Stimulated activated CD4-positive, alpha-beta T cell treated with anti-CD3 and anti-CD28 coated beads, Interleukin-2, amount 100 ng/mL, for 24 hours (primary cell): Measurements from ENCODE around the gene PSMC6.

Source experiments
- DNase-seq, 2 donors: peaks; one replicate each; pipeline ENCODE4 v3.0.0-alpha.2; 2020

The PSMC6 gene

DNA sequence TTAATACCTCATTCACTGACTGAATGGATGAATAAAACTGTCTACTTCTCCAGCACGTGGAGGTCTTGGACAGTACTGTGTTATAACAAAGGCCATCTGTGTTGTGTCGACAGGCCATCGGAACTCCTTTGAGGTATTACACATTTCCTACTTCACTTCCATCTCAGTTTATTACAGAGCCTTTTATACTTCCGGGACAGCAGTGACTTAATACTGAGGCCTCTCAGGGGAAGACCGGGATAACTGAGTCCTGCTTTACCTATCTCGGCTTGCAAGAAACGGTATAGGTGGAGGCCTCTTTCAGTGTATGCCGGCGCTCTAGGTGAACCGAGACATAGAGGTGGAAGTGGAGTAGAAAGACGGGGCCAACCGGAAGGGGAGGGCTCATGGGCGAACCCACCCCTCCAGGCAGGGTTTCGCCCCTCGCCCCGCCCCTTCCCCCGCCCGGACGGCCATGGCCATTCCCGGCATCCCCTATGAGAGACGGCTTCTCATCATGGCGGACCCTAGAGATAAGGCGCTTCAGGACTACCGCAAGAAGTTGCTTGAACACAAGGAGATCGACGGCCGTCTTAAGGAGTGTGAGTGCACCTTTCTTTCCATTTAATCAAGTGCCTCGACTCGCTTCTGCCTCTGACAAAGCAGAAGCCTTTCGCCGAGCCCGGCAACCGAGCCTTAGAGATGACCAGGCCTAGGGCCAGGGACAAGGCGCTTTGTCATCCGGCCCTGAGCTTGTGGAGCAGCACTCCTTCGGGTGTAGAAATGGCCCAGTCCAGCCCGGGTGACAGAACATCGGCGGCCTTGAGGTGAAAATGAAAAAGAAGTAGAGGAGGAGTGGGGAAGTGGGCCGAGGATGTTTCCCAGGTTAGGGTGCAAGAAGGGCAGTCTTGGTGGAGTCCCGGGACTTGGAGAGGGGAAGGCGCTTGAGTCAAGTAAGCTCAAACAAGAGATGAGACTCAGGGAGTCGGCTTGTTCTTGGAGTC is at the start of gene PSMC6:
TSS of gene PSMC6 (plus strand) at position 477 of the 983 bp plus-strand sequence. CDS start at position 497, 20 bp downstream.
- peak; percentile 97 for DNase-seq

DNA sequence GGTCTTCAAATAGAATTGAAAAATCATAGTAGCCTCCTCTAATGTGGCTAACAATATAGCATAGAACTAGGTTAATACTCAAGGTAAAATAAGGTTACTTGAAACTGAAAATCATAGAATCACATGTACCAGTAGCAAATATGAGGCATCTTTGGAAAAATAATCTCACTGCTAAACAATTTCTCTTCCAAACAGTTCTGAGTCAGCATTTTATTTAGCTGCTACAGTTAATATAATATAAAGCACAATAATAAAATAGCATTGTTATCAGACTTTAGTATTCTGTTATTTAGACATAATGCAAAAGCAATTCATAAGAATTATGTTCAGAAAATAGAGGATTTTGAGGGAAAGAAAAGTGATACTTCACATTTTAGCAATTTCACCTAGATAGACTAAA is 46.7 kb upstream of the PSMC6 start:
- no peak for DNase-seq

GRCh38 chr14:52660832-52661231 is 46.2 kb upstream of the PSMC6 start:
- DNase-seq = no peak

GRCh38 chr14:52661314-52661713 is 45.7 kb upstream of the PSMC6 start:
- no peak for DNase-seq

DNA sequence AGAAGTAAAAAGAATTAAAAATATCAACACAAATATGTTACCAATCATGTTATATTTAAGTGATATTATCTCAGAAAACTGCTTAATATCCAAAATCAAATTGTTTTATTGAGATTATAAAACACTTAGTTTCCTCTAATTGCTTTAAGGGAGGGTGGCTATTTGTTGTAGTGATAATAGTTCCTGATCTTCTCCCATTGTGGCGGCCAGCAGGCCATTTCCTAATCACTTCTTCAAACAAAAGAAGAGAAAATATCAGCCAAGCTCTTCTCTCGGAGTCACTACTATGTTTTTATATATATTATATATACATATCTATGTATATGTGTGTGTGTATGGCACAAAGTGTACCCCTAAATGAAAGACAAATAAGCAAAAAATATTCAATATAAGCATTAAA is 43.1 kb upstream of the PSMC6 start:
- no peak for DNase-seq

DNA sequence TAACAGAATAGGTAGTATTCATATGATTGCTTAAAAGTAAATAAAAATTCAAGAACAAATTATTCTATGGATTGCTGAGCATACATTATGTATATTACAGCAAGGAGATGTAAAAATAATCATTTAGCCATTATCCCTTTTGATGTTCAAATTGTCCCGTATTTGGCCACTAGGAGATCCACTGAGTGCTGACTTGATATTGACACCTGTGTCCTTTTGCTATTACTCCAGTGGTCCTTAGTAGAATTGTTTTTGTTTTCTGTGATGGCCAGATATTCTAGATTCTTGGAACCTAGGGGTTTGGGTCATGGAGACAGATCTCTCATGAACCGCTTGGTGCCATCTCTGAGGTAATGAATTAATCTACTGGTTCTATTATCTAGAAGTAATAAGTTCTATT is 28.4 kb upstream of the PSMC6 start:
- DNase-seq = no peak

DNA sequence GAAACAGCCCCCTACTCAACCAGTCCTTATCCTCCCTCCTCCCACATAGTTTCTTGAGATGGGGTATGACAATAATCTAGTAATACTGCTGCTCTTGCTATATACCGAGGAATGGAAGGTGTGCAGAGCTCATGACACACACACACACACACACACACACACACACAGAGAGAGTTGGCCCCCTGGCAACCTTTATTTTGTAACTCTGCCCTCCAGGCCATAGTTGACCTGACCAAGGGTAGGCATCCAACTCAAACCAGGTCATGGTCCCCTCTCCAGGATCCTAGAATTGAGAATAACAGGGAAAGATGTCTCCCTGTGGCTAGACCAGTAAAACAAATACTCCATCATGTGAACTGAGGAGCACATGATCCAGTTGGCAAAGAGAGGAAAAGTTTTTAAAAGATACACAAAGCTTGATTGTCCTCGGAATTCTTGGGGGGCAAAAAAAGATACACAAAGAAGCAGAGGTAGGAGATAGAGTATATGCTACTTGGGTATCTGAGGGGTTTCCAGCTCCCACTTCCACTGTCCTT is 22.9 kb upstream of the PSMC6 start:
- DNase-seq = no peak

DNA sequence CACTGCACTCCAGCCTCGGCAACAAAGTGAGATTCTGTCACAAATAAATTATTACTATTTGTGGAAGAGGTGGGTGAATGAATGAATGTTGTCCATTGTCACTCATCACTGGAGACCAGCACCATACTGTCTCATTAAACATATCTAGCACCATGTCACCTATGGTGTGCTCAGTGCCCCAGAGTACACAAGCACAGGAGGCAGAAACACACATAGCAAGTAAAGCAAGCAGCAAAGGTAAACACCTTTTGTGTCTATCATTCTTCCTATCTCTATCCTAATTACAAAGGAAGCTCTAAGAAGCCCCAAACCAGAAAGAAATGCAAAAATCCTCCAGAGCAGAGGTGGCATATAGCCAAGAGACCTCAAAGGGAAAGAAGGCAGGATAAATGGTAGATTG is 20.8 kb upstream of the PSMC6 start:
- no peak for DNase-seq

GRCh38 chr14:52690983-52691760 is 15.8 kb upstream of the PSMC6 start:
- no peak for DNase-seq

DNA sequence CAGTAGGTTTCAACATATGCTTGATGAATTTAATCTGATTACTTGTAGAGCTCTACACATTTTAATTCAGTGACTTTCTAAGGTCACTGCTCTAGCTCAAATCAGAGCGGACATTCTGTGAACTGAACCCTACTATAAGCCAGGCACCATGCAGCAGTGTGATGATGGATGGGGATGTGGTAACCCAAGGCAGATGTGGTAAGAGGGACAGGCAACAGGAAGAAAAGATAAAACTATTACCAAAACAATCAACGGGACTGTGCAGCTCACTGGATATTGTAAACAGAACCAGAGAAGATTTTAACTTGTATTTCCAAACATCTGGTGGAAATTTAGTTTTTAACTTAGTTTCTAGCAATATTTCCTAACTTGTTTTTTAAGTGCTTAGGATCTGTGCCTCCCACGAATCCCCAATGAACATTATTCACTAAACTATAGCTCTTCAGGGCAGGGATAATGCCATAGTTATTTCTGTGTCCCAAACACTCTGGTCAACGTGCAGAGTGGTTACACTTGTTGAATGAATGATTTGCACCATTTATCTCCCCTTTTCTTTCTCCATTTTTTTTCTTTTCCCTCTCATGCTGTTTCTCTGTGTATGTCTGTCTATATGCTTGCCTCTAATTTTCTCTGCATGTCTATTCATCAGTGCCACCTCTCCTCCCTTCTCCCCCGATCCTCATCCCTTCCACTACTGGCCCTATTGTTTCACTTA is 14.6 kb upstream of the PSMC6 start:
- no peak for DNase-seq

DNA sequence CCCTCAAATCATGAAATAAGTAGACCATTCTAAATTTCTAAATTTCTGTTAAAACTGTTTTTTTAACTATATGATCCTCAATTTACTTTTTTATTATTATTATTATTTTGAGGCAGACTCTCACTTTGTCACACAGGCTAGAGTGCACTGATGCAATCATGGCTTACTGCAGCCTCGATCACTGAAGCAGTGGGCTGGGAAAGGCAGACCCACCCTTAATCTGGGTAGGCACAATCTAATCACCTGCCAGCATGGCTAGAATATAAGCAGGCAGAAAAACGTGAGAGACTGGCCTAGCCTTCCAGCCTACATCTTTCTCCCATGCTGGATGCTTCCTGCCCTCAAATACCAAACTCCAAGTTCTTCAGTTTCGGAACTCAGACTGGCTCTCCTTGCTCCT is 14.0 kb upstream of the PSMC6 start:
- no peak for DNase-seq

DNA sequence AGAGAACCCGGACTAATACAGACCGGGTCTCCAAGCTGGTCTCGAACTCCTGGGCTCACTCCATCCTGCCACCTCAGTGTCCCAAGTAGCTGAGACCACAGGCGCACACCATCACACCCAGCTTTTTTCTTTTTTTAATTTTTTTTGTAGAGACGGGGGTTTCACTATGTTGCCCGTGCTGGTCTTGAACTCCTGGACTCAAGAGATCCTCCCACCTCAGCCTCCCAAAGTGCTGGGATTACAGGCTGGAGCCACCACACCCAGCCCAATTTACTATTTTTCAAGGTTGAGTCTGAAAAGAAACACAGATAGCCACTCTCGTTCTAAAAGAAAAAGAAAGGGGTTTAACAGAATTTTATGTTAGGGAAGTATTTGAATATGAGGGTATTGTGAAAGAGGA is 13.5 kb upstream of the PSMC6 start:
- DNase-seq = no peak

GRCh38 chr14:52694761-52695480 is 12.1 kb upstream of the PSMC6 start:
- peak; percentile 59 to 61 for DNase-seq

DNA sequence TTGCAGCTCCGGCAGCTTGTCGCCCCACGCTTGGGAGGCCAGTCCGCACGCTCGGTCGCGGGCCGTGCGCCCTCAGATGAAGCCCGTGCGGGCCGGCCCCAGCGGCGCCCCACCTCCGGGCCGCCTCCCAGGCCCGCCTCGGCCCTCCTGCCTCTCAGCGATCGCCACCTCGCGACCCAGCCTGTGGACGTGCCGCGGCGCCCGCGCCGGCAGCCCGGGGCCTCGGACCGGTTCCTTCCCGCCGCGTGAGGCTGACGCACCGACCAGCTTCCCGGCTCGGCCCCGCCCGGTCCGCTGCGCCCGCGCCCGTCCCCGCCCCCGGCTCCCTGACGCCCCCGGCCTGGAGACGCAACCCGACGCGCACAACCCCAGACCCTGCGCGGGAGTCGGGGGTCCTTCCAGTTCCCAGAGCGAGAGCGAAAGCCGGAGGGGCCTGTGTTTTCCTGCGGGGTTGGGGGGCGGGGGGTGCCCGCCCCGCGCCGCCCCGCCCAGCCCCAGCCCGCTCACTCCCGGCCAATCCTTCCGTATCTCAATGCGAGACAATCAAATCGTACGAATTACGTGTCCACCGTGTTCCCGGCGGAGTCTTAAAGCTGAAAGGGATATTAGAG is 11.4 kb upstream of the PSMC6 start, which contains the start of gene ERO1A:
TSS of gene ERO1A (minus strand) at position 78 of the 611 bp plus-strand sequence. CDS start at position 1, 77 bp downstream.
- DNase-seq = peak; percentile 67 to 76

DNA sequence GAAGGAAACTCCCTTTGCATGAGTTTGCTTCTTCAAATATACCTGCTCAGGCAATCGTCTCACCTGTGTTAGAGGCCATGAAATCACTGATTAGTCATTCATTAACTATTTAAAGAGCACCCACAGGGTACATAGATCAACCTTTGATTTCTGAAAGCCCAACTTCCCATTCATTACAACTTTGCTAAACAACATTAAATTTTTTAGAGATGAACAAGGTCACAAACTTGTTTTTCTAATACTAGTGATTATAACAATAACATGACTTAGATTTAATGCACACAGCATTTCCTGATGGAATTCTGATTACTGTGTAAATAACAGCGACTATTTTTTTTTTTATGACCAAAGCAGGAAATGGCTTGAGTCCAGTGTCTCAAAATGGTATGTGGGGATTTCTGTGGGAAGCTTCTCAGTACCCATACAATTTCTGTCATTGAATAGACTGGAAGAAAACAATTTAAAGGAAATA is 6.3 kb upstream of the PSMC6 start:
- no peak for DNase-seq

- no peak for DNase-seq
Measured at GRCh38 chr14:52701223-52701622, 5.8 kb upstream of the PSMC6 start.

DNA sequence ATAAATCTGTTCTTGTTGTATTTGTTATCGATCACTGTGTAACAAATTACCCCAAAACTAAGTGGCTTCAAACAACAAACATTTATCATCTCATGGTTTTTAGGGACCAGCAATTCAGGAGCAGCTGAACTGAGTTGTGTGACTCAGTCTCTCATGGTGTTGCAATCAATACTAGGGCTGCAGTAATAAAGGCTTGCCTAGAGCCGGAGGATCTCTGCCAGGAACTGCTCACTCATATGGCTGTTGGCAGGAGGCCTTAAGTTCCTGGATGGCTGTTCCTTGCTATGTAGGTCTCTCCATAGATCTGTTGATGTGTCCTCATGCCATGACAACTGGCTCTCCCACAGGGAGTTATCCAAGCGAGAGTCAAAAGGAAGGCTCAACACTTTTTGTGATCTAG is 3.8 kb upstream of the PSMC6 start:
- no peak for DNase-seq

DNA sequence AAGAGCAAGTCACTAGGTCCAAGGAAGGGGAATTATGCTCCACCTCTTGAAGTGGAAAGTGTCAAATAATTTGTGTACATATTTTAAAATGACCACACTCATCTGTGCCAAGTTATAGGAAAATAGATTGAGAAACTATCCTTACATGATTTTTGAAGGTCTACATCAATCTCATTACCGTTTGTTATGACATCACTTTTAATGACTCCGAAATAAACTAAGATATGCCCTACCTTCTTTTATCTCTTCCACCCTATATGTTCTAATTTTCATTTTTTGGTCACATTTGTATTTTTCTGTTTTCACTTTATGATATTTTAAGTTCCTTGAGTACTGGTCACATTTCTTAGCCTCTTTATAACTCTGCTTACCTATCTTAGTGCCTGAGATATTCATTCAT is 3.3 kb upstream of the PSMC6 start:
- no peak for DNase-seq

- peak; percentile 42 to 52 for DNase-seq
Measured at GRCh38 chr14:52706286-52706685, 714 bp upstream of the PSMC6 start.

DNA sequence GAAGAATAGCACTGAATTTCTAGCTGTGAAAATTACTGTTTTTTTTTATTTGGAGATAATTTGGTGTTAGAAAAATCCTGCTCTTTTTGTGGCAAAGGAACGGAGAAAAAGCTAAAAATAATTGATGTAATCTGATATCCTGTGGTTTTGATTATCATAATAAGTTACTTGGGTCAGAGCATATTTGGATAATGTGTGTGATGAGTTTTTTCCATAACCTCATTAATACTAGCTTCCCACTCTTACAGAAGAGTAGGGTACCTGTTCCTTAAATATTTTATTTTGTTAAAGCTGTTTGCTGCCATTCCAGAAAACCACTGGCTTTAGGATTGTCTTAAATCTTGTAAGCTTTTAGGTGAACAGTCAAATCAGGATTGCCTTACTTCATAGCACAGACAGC is 4.7 kb downstream of the PSMC6 start:
- no peak for DNase-seq

DNA sequence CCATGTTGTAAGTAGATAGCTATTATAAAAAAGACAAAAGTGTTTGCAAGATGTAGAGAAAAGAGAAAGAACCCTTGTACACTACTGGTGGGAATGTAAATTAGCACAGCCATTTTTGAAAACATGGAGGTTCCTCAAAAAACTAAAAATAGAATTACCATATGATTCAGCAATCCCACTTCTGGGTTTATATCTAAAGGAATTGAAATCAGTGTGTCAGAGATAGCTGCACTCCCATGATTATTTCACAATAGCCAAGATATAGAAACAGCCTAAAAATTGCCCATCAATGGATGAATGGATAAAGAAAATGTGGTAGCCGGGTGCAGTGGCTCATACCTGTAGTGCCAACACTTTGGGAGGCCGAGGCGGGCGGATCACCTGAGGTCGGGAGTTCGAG is 9.2 kb downstream of the PSMC6 start:
- no peak for DNase-seq
